NCI-H1436 (cell line): Measurements from ENCODE around the gene TOMM5.
A peak's percentile ranks its signal among the peaks of the same experiment; 100 is the strongest.

Source experiments
- DNase-seq: peaks from one replicate; lab custom pipeline; 2025; lab: John Stamatoyannopoulos, UW

Gene TOMM5

DNA sequence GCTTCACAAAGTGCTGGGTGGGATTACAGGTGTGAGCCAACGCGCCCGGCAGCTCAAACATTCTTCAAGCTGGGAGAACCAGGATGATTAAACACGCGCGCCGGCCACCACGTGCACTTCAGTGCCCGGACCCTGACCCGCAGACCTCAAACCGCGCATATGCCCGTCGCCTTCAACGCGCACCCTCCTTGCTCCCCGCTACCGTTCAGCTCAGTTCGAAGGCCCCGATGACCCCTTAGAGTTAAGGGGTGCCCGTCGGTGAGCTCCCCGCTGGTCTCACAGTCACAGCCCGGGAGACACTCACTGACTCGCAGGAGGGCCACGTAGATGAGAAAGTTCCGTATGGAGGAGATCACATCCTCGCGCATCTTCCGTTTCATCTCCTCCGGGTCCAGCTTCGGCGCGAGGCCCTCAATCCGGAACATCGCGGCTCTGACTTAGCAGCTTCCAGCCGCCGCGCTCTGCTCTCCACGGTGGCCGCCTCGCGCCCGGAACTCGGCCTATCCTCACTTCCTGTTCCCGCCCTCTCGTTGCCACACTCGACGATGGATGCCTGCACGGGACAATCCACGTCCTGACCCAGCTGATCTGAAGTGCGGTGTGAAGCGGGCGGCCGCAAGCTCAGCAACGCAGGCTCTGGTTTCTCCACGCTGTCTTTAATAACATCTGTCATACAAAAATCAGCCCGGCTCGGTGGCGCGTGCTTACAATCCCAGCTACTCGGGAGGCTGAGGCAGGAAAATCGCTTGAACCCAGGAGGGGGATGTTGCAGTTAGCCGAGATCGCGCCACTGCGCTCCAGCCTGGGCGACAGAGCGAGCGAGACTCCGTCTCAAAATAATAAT is at the start of gene TOMM5:
Gene TOMM5, minus strand, starts transcription at position 490 of the 844 bp plus-strand sequence. Its CDS starts 65 bp downstream, at position 425.
- DNase-seq, result peak; percentile 80

GRCh38 chr9:37641331-37641730 is 48.9 kb upstream of the TOMM5 start:
- no peak for DNase-seq

GRCh38 chr9:37640246-37640645 is 47.8 kb upstream of the TOMM5 start:
- no peak for DNase-seq

DNA sequence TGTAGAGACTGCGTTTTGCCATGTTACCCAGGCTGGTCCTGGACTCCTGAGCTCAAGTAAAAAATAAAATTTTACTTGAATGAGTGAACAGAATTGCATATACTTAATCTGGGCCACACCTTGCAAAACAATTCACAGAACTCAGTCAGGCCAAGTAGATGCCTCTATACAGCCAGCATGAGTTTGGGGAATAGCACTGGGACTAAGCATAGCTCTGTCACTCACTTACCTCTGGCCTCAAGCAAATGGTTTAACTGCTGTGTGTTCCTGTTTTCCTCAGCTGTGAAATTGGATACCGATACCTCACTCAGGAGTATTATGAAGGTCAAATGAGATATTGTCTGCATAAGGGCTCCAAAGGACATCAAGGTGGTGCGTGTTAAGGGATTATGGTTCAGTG is 47.4 kb upstream of the TOMM5 start:
- no peak for DNase-seq

DNA sequence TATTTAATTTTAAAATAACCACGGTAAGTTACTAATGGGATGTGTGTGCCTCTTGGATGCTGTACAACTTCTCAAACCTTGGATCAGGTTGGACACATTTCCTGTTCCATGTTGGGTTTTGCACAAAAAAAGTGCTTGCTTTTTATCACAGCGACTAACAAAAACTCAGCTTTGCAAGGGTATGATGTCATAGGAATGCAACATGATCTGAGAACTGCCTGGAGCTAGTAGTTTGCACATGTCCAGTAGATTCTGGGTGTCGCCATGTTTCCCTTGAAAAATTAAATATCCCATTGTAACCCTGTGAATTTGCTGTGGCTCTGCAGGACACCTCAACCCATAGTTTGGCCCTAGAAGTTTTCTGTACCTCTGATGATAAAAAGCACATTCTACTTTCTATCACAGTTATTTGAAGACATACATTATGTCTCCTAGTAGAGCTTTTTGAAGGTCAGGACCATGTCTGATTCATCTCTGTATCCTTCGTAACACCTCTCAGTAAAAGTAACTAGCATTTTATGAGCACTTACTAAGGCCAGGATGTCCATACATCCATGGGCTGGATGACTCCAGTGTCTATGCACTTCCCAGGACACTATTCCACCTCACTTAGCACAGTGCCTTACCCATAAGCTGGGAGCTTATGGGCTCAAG is 46.8 kb upstream of the TOMM5 start:
- no peak for DNase-seq

DNA sequence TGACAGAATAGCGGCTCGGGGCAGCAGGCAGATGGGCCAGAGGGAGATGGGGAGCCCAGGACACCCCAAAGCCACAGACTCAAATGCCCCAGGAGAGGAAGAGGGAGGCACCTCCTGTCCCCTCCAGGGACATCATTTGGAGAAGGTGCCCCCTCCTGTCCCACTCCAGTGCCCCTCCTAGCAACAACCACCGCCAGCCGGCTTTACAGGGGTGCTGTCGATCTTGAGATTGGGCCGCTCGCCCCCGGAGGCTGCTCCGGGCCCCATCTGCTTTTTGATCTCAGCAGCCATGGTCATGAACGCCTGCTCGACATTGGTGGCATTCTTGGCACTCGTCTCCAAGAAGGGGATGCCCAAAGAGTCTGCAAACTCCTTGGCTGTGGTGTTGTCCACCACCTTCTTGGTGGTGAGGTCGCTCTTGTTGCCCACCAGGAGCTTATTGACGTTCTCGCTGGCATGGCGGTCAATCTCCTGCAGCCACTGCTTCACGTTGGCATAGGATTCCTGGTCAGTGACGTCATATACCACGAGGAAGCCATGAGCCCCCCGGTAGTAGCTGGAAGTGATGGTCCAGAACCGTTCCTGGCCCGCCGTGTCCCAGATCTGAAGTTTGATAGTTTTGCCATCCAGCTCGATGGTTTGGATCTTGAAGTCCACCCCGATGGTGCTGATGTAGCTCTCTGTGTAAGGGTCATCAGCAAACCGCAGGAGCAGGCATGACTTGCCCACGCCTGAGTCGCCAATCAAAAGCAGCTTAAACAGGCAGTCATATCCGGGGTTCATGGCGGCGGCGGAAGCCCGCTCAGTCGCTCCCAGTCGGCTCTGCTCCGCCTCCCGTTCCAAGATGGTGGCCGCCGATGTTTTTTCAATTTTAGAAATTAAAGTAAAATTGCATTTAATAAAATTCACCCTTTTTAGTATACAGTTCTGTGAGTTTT is 44.4 kb upstream of the TOMM5 start:
- no peak for DNase-seq

DNA sequence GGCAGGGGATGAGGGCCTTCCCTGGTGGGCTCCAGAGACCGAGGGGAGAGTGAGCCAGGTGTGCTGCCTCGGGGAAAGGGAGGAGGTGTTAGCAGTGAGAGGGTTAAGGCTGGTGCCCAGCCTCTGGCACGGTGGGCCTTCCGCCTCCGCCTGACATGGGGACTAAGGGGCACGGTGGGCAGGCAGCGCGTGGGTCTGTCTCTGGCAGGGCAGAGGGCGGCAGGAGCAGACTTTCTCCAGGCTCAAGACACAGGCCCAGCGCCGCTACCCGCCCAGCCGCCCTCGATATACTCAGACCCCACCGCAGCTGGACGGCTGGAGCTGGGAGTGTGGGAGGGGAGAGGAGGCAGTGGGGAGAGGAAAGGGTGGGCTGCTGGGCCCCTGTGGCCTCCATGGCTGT is 43.4 kb upstream of the TOMM5 start:
- no peak for DNase-seq

DNA sequence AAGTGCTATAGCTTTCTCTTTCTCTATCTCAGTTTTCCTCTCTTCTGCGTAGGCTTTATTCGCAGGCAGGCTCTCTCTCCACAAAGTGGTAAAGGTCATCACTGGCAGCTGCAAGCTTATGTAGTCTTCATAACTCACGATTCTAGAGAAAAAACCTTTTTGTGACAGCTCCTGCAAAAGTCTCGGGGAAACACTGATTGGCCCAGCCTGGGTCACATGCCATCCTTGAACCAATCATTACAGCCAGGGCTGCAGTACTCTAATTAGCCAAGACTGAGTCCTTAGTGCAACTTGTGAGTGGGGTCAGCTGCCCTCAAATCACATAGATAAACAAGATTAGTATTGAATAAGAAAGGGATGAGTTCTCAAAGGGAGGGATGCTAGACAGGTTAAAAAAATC is 40.1 kb upstream of the TOMM5 start:
- DNase-seq, result no peak

DNA sequence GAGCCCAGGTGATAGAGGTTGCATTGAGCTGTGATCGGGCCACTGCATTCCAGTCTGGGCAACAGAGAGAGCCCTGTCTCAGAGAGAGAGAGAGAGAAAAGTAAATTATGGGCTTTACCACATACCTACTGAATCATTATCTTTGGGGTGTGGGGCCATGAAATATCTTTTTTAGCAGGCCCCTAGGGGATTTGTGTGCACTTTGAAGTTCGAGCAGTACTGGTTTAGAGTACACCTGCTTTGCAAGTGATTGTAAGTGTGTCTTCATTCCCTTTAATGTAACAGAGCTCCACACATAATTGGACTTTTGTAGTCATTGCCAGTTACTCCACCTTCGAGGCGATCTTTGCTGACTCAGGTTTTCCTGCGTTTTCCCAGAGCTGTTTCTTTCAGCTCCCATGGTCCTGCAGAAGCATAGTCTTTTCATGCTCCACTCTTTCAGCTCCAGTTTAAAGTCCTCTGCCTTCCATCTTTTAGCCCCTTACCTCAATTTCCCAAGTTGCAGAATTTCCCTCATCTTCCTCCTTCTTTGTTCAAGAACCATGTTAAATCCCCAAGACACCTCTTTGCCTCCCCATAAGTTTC is 34.4 kb upstream of the TOMM5 start:
- no peak for DNase-seq

GRCh38 chr9:37625758-37626147 is 33.4 kb upstream of the TOMM5 start:
- no peak for DNase-seq

- no peak for DNase-seq
Observed at GRCh38 chr9:37625036-37625757, 32.8 kb upstream of the TOMM5 start.

GRCh38 chr9:37624073-37624472 is 31.7 kb upstream of the TOMM5 start:
- no peak for DNase-seq

DNA sequence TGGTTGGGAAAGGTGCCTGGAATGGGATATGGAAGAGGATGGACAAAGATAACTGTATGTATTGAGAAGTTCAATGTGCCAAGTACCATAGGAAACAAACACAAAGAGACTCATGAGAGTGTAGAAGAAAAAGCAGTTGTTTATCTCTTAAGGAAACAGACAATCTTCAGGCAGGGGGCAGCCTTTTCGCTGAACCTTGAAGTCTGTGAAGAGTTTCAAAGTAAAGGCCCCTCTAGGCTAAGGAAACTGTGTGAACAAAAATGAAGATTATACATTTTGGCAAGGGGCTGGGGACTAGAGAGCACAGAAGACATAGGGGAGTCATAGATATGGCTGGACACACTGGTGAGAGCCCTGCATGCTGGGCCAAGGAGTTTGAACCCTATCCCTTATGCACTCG is 30.9 kb upstream of the TOMM5 start:
- DNase-seq, result no peak

DNA sequence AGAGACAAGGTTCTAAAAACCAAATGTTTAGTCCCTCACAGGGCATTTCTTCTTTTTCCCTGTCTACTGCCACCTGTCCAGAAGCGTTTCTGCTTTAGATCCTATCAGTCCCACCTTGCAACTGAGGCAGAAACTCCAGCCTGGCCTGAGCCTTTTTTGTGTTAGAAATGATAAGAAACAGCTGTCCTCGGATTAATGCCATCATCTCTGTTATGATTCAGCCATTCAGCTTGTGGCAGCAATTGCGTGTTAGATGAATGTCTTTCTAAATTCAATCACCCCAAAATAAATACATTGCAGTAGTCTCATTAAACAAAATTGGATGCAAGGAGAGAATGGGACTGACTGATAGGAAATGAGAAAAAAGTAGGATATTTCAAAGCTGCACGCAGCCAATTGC is 30.1 kb upstream of the TOMM5 start:
- no peak for DNase-seq

DNA sequence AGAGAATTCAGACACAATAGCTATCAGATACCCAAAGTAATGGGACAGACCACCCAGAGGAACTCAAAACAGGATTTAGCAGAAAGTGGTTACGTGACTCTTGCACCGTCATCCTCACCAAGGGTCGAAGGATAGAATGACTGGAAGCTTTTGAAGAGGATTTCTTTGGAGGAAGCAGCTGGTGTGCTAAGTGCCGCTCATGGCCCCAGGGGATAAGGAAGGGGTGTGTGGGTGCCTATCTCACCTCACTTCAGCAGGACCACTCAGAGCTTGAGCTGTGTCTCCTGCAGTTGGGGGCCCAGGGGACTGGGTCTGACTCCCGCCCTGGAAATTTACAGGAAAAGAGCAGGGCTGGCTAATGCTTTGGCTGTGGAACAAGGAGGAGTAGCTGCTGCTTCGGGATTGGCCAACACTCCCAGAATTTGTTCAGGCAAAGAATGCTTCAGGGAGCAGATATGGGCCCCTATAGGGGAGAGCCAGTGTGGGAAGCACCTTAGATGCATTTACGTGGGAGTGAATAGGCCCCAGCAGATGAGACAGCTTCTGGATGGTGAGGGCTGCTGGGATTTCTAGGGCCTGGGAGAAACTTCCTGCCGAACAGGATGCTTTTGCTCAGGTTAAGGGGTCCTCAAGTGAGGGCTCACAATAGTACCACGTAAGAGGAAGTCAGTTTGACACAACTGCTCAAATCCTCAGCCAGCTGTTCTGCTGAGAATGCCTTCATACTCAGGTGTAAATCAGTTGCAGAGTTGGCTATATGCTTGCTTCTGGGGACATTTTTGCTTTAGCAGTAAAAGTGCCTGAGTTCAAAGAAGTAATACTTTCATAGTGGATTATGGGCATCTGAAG is 29.1 kb upstream of the TOMM5 start:
- DNase-seq, result peak; percentile 36

DNA sequence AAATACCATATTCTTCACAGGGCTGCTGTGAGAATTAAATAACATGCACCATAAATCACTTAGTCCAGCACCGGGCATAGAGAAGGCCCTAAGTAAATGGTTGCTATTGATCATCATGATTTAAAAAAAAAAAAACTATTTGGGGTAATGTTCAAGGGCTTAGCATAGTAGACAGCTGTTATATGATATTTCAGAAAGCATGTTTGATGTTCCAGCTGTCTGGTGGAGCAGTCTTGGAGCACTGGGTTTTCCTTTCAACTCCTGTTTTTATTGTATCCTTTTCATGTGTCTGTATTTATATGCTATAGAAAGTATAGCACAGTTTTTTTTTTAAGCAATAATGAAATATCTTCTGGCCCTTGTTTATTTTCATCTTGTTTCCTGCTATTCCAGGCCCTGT is 28.0 kb upstream of the TOMM5 start:
- no peak for DNase-seq

DNA sequence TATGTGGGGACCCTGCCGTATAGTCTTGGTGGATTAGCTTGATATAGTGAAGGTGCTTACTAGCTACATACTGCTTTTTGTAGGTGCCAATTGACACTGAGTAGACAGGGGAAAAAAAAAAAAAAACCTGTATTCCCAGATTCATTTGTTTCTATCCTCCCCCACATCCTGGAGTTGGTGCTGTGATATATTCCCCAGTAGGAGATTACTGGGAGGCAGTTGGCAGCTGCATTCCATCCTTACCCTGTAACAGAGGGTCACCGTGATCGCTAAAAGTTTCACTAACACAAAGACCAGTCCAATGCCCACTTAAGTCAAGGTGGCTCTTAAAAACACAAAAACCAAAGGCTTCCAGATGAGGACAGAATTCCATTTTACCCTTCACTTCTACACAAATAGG is 27.4 kb upstream of the TOMM5 start:
- DNase-seq, result no peak

- DNase-seq, result no peak
Observed at GRCh38 chr9:37618817-37619216, 26.4 kb upstream of the TOMM5 start.

DNA sequence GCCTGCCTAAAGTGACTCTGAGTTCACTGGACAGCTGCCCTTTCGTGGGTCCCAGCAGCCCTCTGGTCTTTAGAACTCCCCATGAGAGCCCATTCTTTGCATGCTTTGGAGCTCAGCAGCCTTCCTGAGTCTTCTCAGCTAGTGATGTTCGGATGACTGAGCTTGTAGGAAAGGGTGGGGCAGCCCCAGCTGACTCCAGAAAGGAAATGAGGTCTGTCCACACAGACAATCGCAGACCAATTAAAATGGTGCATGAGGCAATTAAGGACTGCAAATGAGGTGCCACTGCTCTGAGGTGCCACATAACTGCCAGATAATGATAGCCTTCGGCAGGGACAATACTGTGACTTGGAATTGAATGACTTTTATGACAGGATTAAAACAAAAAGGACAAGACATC is 25.4 kb upstream of the TOMM5 start:
- peak; percentile 60 for DNase-seq

DNA sequence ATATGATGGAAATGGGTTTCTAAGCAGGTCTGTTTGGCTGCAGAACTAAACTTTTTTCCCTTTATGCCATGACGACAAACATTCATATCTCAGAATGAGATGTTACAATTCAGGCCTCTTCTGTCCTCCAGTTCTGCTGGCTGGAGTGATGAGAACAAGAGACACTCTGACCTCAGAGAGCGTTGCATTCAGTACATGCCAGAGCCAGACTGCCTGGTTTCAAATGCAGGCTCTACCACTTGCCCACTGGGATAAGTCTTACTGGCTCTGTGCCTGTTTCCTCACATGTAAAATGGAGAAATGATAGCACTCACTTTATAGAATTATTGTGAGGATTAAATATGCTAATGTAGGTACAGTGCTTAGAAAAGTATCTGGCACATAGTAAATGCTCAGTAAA is 24.8 kb upstream of the TOMM5 start:
- DNase-seq, result no peak

- no peak for DNase-seq
Observed at GRCh38 chr9:37611961-37612360, 19.6 kb upstream of the TOMM5 start.
